Pancreas (tissue), 10 donors: ENCODE results near the gene AMZ1. TPM values are rescaled to one million over a fixed set of nuclear protein-coding genes. Genes with fewer than 3 reads are reported as not detected.

ENCODE experiments used
- ATAC-seq, 4 donors: fragments of 200-7000 bp; cut with Tn5 transposase; one replicate each; pipeline versions ENCODE4 v1.8.0 to v1.9.1; 2020; ENCODE audit warnings: mild to moderate bottlenecking in 4 of 4, moderate library complexity in 4 of 4
- DNase-seq, 6 donors: peaks; one replicate each; pipeline ENCODE4 v3.0.0-alpha.2; 2020
- FAIRE-seq: peaks from 2 replicates; lab custom pipeline; 2012; peaks lifted over from hg19 to GRCh38; lab: Jason Lieb, UNC
- H3K27ac ChIP-seq, 4 donors: fragments of 200-600 bp; sonication (generic); 1 replicate in 3 of 4; 2 replicates in 1 of 4; pipeline versions ENCODE4 v1.5.0 to v1.8.0; 2020
- H3K27me3 ChIP-seq, 4 donors: fragments of 200-600 bp; one replicate each; pipeline ENCODE4 v1.8.0; 2021
- H3K36me3 ChIP-seq, 3 donors: fragments of 200-600 bp; sonication (generic) in 1 of 3; one replicate each; pipeline versions ENCODE4 v1.5.0 to v1.8.0; 2020 to 2021
- H3K4me1 ChIP-seq, 3 donors: fragments of 200-600 bp; one replicate each; pipeline ENCODE4 v1.8.0; 2021
- H3K4me3 ChIP-seq, 4 donors: fragments of 200-600 bp; sonication (generic) in 2 of 4; one replicate each; pipeline versions ENCODE4 v1.5.0 to v1.8.0; 2020 to 2021
- H3K9me3 ChIP-seq, 4 donors: fragments of 200-600 bp; one replicate each; pipeline ENCODE4 v1.8.0; 2021
- WGBS, 2 donors: extraction: QIAGEN DNeasy Blood & Tissue Kit; methylation state at CpG; one replicate each; pipeline ENCODE4 v1.1.7; 2013; 5-methylcytosine and 5-hydroxymethylcytosine counted together
- intact Hi-C, 3 donors: fragments of 100-400 bp; cut with DNase I; formaldehyde crosslinking; loops; one replicate each; pipeline versions ENCODE4 v1.11.1 to v1.14.2; 2022
- polyA plus RNA-seq, 2 donors: library from polyadenylated mRNA; stranded (reverse); fragments of 200-250 nt; gene quantifications; one replicate each; pipeline ENCODE4 v1.2.3, GENCODE V29; 2013
- total RNA-seq, 6 donors: library from RNA; stranded (reverse); fragmentation: NEBNext Ultra II Directional in 4 of 6; extraction: Animal tissue kit (Norgen Biotek cat#: 25700) in 4 of 6; gene quantifications; one replicate each; pipeline versions ENCODE4 v1.2.1 to v1.2.4, GENCODE V29; 2021 to 2023
- TF ChIP-seq, protein P1 (sequence below), 4 donors: fragments of 200-600 bp; sonication (generic) in 3 of 4; IDR thresholded peaks; one replicate each; pipeline versions ENCODE4 v1.5.0 to v1.8.0; 2021; ENCODE audit warnings: antibody characterized with exemption in 4 of 4
- donor health status: healthy with polysubstance abuse.
- donor health status: DM: no; HTN: no; CAD: no; lungs with moderate emphysema.
- donor health status: DM: no; HTN: no; CAD: no.
- donor health status: control.
- donor health status: control.
- donor health status: Bipolar disorder and iron deficiency.
- donor health status: DM: yes; HTN: yes; CAD: no.
- donor health status: DM: no; HTN: no; CAD: no.
- donor health status: DM: no; HTN: no; CAD: no.
- donor health status: DM: yes; HTN: yes; CAD: no.

The AMZ1 gene
- total and polyA plus RNA-seq, 8 donors = 0.04 to 0.19 (median 0.05) TPM; not detected in 5

DNA sequence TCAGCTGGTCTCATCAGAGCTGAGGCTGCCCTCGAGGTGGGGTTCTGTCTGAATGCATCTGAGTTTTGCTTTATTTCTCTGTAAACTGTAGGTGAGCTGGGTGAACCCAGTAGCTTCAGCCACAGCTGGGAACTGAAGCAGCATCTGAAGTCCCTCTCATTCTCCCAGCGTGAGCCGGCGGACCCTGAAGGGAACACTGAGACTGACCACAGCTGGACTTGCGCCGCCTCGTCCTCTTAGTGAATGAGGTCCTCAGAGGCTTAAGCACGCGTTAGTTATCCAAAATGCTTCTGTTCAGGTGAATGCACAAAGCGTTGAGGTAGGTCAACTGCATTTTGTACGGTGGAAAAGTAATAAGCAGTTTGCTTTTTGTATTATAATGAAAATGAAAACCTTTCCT, 76.6 kb downstream of the AMZ1 start:
- ATAC-seq (no peak), DNase-seq (no peak), FAIRE-seq (no peak)
- Histone ChIP-seq H3K36me3 (no peaks in the 10 kb centered on the region), H3K27ac (no peak overlapping the region), H3K9me3 (no peaks in the 10 kb centered on the region), H3K4me3 (no peak overlapping the region), H3K4me1 (peaks cover 0 to 3% (median 0%) of the 10 kb centered on the region in 3 donors), H3K27me3 (no peaks in the 10 kb centered on the region)
- TF ChIP-seq, protein P1, sequence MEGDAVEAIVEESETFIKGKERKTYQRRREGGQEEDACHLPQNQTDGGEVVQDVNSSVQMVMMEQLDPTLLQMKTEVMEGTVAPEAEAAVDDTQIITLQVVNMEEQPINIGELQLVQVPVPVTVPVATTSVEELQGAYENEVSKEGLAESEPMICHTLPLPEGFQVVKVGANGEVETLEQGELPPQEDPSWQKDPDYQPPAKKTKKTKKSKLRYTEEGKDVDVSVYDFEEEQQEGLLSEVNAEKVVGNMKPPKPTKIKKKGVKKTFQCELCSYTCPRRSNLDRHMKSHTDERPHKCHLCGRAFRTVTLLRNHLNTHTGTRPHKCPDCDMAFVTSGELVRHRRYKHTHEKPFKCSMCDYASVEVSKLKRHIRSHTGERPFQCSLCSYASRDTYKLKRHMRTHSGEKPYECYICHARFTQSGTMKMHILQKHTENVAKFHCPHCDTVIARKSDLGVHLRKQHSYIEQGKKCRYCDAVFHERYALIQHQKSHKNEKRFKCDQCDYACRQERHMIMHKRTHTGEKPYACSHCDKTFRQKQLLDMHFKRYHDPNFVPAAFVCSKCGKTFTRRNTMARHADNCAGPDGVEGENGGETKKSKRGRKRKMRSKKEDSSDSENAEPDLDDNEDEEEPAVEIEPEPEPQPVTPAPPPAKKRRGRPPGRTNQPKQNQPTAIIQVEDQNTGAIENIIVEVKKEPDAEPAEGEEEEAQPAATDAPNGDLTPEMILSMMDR (IDR thresholded peaks at IDR 0.05) = no peak
- intact Hi-C loops = no loop called here
- WGBS, 2 donors = 94 to 95% methylated on average over 11 of the region's 11 CpGs

Other genes starting within 250 kb of the AMZ1 start
- not detected for gene GRIFIN, start 211.8 kb upstream of the AMZ1 start, total RNA-seq
- gene GRIFIN, start 211.8 kb upstream of the AMZ1 start, polyA plus RNA-seq = not detected
- 10 to 100 TPM; 28.2 to 66.8 (median 41.5) TPM for gene LFNG, start 168.4 kb upstream of the AMZ1 start, total RNA-seq
- gene LFNG, start 168.4 kb upstream of the AMZ1 start, polyA plus RNA-seq = 10 to 100 TPM; 37.2 to 42.1 TPM
- gene BRAT1, start 132.7 kb upstream of the AMZ1 start, total RNA-seq = 10 to 100 TPM; 11.8 to 18.1 (median 13.6) TPM
- 10 to 100 TPM; 44.7 to 54.4 TPM for gene BRAT1, start 132.7 kb upstream of the AMZ1 start, polyA plus RNA-seq
- gene IQCE, start 129.2 kb upstream of the AMZ1 start, total RNA-seq = 10 to 100 TPM in 4 of 6 donors, 1 to 10 TPM in 2; 8.8 to 14.1 (median 12.1) TPM
- 10 to 100 TPM in 1 of 2 donors, 1 to 10 TPM in 1; 8.8 to 10.9 TPM for gene IQCE, start 129.2 kb upstream of the AMZ1 start, polyA plus RNA-seq
- gene TTYH3, start 56.2 kb upstream of the AMZ1 start, total RNA-seq = 10 to 100 TPM in 3 of 6 donors, 1 to 10 TPM in 3; 4.9 to 31.9 (median 8.4) TPM
- 10 to 100 TPM in 1 of 2 donors, 1 to 10 TPM in 1; 6.7 to 10.5 TPM for gene TTYH3, start 56.2 kb upstream of the AMZ1 start, polyA plus RNA-seq
- gene GNA12, start 156.1 kb downstream of the AMZ1 start, total RNA-seq = 10 to 100 TPM; 11.4 to 23.0 (median 18.5) TPM
- 10 to 100 TPM in 1 of 2 donors, 1 to 10 TPM in 1; 7.5 to 12.2 TPM for gene GNA12, start 156.1 kb downstream of the AMZ1 start, polyA plus RNA-seq